H1 (cell line): ENCODE measurements around the gene ZNF184. TPM values are rescaled to one million over a fixed set of nuclear protein-coding genes. Genes with fewer than 3 reads are reported as not detected.

Experiments used
- CTCF ChIA-PET: fragments of 300-600 bp; sonication (Branson Sonifier 250); formaldehyde crosslinking; loops from one replicate; lab custom pipeline; 2021; ENCODE audit not compliant: partially characterized antibody; lab: Charles Lee
- POLR2A ChIA-PET: fragments of 300-600 bp; sonication (Branson Sonifier 250); formaldehyde crosslinking; loops from one replicate; lab custom pipeline; 2021; ENCODE audit warnings: inconsistent platforms; ENCODE audit not compliant: partially characterized antibody; lab: Charles Lee
- DNase-seq, 2 experiments: peaks; one replicate each; pipeline versions ENCODE4 v3.0.0 to v3.0.0-alpha.2; 2010 to 2022; ENCODE audit warnings: low spot score in 2 of 2, low read depth in 1 of 2, mixed read lengths in 1 of 2
- FAIRE-seq: peaks from 2 replicates; lab custom pipeline; 2011; peaks lifted over from hg19 to GRCh38; lab: Jason Lieb, UNC
- H2AFZ ChIP-seq: 2 replicates; pipeline ENCODE4 v1.8.1; 2012; ENCODE audit warnings: low read length, inconsistent platforms
- H2AK5ac ChIP-seq: 2 replicates; pipeline ENCODE4 v1.6.1; 2013; ENCODE audit warnings: low read depth, low read length
- H2BK120ac ChIP-seq: replicated peaks from 2 replicates; pipeline ENCODE3; 2013; ENCODE audit warnings: low read depth, low read length, inconsistent platforms
- H2BK12ac ChIP-seq: 2 replicates; pipeline ENCODE4 v1.6.1; 2013; ENCODE audit warnings: low read depth, low read length
- H2BK15ac ChIP-seq: 2 replicates; pipeline ENCODE4 v1.6.1; 2013; ENCODE audit warnings: low read length
- H2BK20ac ChIP-seq: 2 replicates; pipeline ENCODE4 v1.6.1; 2013; ENCODE audit warnings: low read length
- H2BK5ac ChIP-seq: 2 replicates; pipeline ENCODE4 v1.6.1; 2013; ENCODE audit warnings: low read depth, low read length
- H3K14ac ChIP-seq: 2 replicates; pipeline ENCODE4 v1.6.1; 2013; ENCODE audit warnings: inconsistent platforms; ENCODE audit not compliant: insufficient read length
- H3K18ac ChIP-seq: 2 replicates; pipeline ENCODE4 v1.6.1; 2013; ENCODE audit warnings: low read length; ENCODE audit errors: extremely low read depth
- H3K23ac ChIP-seq: 2 replicates; pipeline ENCODE4 v1.6.1; 2013; ENCODE audit warnings: inconsistent platforms; ENCODE audit not compliant: insufficient read length
- H3K23me2 ChIP-seq: 2 replicates; pipeline ENCODE4 v1.6.1; 2013; ENCODE audit warnings: low read depth, low read length
- H3K27ac ChIP-seq: 2 replicates; pipeline ENCODE4 v1.6.1; 2011; ENCODE audit warnings: low read depth, low read length, inconsistent platforms
- H3K27me3 ChIP-seq, 4 experiments: replicated peaks in 1 of 4; 1 replicate in 1 of 4; 2 replicates in 3 of 4; pipeline versions ENCODE4 v1.6.1 to v1.8.1; 2011 to 2013; ENCODE audit warnings: low read length in 3 of 4, mild to moderate bottlenecking in 3 of 4, inconsistent platforms in 2 of 4, mixed read lengths in 2 of 4, moderate library complexity in 1 of 4; ENCODE audit not compliant: control insufficient read depth in 3 of 4, insufficient read depth in 3 of 4; ENCODE audit errors: extremely low read depth in 1 of 4
- H3K36me3 ChIP-seq, 4 experiments: 2 replicates each; pipeline versions ENCODE4 v1.6.1 to v1.8.1; 2011 to 2013; ENCODE audit warnings: mild to moderate bottlenecking in 4 of 4, low read length in 3 of 4, moderate library complexity in 2 of 4, control low read depth in 1 of 4, inconsistent platforms in 1 of 4; ENCODE audit not compliant: insufficient read depth in 4 of 4, control insufficient read depth in 2 of 4
- H3K4ac ChIP-seq: replicated peaks from 2 replicates; pipeline ENCODE3; 2013; ENCODE audit warnings: low read length, low read depth, mixed read lengths, inconsistent platforms; ENCODE audit not compliant: insufficient read length
- H3K4me1 ChIP-seq, 4 experiments: replicated peaks in 1 of 4; 1 replicate in 1 of 4; 2 replicates in 3 of 4; pipeline versions ENCODE4 v1.6.1 to v1.8.1; 2011 to 2013; ENCODE audit warnings: low read length in 3 of 4, inconsistent platforms in 2 of 4, mixed read lengths in 1 of 4; ENCODE audit not compliant: insufficient read depth in 4 of 4, control insufficient read depth in 3 of 4
- H3K4me2 ChIP-seq, 2 experiments: 2 replicates each; pipeline versions ENCODE4 v1.6.1 to v1.8.1; 2011 to 2013; ENCODE audit warnings: low read depth in 2 of 2, low read length in 2 of 2, control low read depth in 1 of 2, inconsistent platforms in 1 of 2, mild to moderate bottlenecking in 1 of 2; ENCODE audit not compliant: insufficient read depth in 1 of 2
- H3K4me3 ChIP-seq, 4 experiments: fragments of 200-600, 300-600 bp in 1 of 4; sonication (generic), shearing (Covaris generic), sonication (Bioruptor Twin) in 1 of 4; 2 replicates each; pipeline versions ENCODE4 v1.5.1 to v1.8.1; 2011 to 2016; ENCODE audit warnings: low read length in 4 of 4, low read depth in 3 of 4, control low read depth in 2 of 4, inconsistent platforms in 2 of 4, mild to moderate bottlenecking in 2 of 4, mixed read lengths in 1 of 4, moderate library complexity in 1 of 4; ENCODE audit not compliant: insufficient read depth in 2 of 4; ENCODE audit errors: extremely low read depth in 1 of 4
- H3K56ac ChIP-seq: replicated peaks from 2 replicates; pipeline ENCODE3; 2013; ENCODE audit warnings: low read depth, mild to moderate bottlenecking, mixed read lengths, low read length, inconsistent platforms; ENCODE audit not compliant: insufficient read length
- H3K79me1 ChIP-seq: 2 replicates; pipeline ENCODE4 v1.6.1; 2013; ENCODE audit warnings: low read depth, low read length, control low read depth
- H3K79me2 ChIP-seq, 2 experiments: 2 replicates each; pipeline versions ENCODE4 v1.6.1 to v1.8.1; 2012 to 2013; ENCODE audit warnings: low read length in 2 of 2, mild to moderate bottlenecking in 2 of 2, inconsistent platforms in 1 of 2; ENCODE audit not compliant: insufficient read depth in 2 of 2, control insufficient read depth in 1 of 2
- H3K9ac ChIP-seq, 4 experiments: replicated peaks in 1 of 4; 1 replicate in 1 of 4; 2 replicates in 3 of 4; pipeline versions ENCODE4 v1.6.1 to v1.8.1; 2011 to 2013; ENCODE audit warnings: low read depth in 3 of 4, low read length in 3 of 4, control low read depth in 2 of 4, mild to moderate bottlenecking in 2 of 4, moderate library complexity in 2 of 4, inconsistent platforms in 1 of 4; ENCODE audit errors: extremely low read depth in 1 of 4
- H3K9me3 ChIP-seq, 2 experiments: 2 replicates each; pipeline versions ENCODE4 v1.6.1 to v1.8.1; 2012 to 2013; ENCODE audit warnings: mild to moderate bottlenecking in 2 of 2, moderate library complexity in 2 of 2, control low read depth in 1 of 2, inconsistent platforms in 1 of 2, low read depth in 1 of 2, low read length in 1 of 2, mixed read lengths in 1 of 2; ENCODE audit not compliant: insufficient read depth in 2 of 2
- H4K20me1 ChIP-seq, 2 experiments: replicated peaks in 1 of 2; 2 replicates each; pipeline versions ENCODE3 to v1.8.1; 2011 to 2013; ENCODE audit warnings: inconsistent platforms in 2 of 2, low read length in 2 of 2, mild to moderate bottlenecking in 1 of 2; ENCODE audit not compliant: insufficient read depth in 2 of 2, control insufficient read depth in 1 of 2
- H4K5ac ChIP-seq: 2 replicates; pipeline ENCODE4 v1.6.1; 2013; ENCODE audit warnings: low read length, low read depth, mixed read lengths, inconsistent platforms; ENCODE audit not compliant: insufficient read length
- H4K8ac ChIP-seq: 2 replicates; pipeline ENCODE4 v1.8.0; 2013; ENCODE audit warnings: mild to moderate bottlenecking, moderate library complexity, low read length, inconsistent platforms; ENCODE audit not compliant: insufficient read depth; ENCODE audit errors: extremely low read depth
- H4K91ac ChIP-seq: replicated peaks from 2 replicates; pipeline ENCODE3; 2013; ENCODE audit warnings: low read length, mixed read lengths, inconsistent platforms; ENCODE audit not compliant: insufficient read length
- BCL11A ChIP-seq, 2 experiments: IDR thresholded peaks; one replicate each; pipeline ENCODE4 v1.6.1; 2011; ENCODE audit warnings: low read depth in 2 of 2, low read length in 2 of 2, mild to moderate bottlenecking in 2 of 2
- CBX8 ChIP-seq: fragments of 300-800, 300-1000 bp; sonication (generic); IDR thresholded peaks from 2 replicates; pipeline ENCODE4 v1.7.1; 2016; ENCODE audit warnings: low read depth, low read length, borderline replicate concordance
- GABPA ChIP-seq: IDR thresholded peaks from 2 replicates; pipeline ENCODE4 v1.6.1; 2011; ENCODE audit warnings: mild to moderate bottlenecking, low read length, moderate library complexity, borderline replicate concordance; ENCODE audit not compliant: insufficient read depth
- KDM5A ChIP-seq: fragments of 200-600 bp; IDR thresholded peaks from 2 replicates; pipeline ENCODE4 v1.7.1; 2012; ENCODE audit warnings: mild to moderate bottlenecking, low read length, inconsistent platforms, mixed read lengths
- RXRA ChIP-seq: IDR thresholded peaks from 2 replicates; pipeline ENCODE4 v1.6.1; 2011; ENCODE audit warnings: low read depth, mild to moderate bottlenecking, low read length, moderate library complexity; ENCODE audit not compliant: insufficient read depth
- SP4 ChIP-seq: IDR thresholded peaks from 2 replicates; pipeline ENCODE4 v1.6.1; 2012; ENCODE audit warnings: low read length, inconsistent platforms
- WGBS, 2 experiments: shearing (Covaris generic) in 1 of 2; methylation state at CpG; one replicate each; pipeline versions ENCODE4 v1.1.6 to v1.1.7; 2013 to 2015; ENCODE audit warnings: low lambda C conversion rate in 2 of 2, mixed read lengths in 2 of 2, inconsistent platforms in 1 of 2, low coverage in 1 of 2, missing lambda C conversion rate in 1 of 2; ENCODE audit not compliant: insufficient replicate concordance in 2 of 2, insufficient coverage in 1 of 2, insufficient read length in 1 of 2; ENCODE audit errors: extremely low coverage in 1 of 2, missing lambda C conversion rate in 1 of 2; 5-methylcytosine and 5-hydroxymethylcytosine counted together
- polyA plus RNA-seq, 7 experiments: library from polyadenylated mRNA; depleted of rRNA in 3 of 7; stranded (reverse) in 5 of 7; unstranded in 2 of 7; fragments of >200 nt in 5 of 7; fragments of 200-250 nt in 2 of 7; gene quantifications; 1 replicate in 5 of 7; 2 replicates in 1 of 7; 4 replicates in 1 of 7; pipeline versions ENCODE4 v1.2.1 to v1.2.3, GENCODE V29; 2011 to 2013; ENCODE audit warnings: missing spikeins in 2 of 7, mixed read lengths in 2 of 7
- total RNA-seq: library from RNA; stranded (reverse); fragmentation: NEBNext Ultra II Directional; extraction: Animal tissue kit (Norgen Biotek cat#: 25700); gene quantifications from 2 replicates; pipeline ENCODE4 v1.2.1, GENCODE V29; 2021

The ZNF184 gene
- total and polyA plus RNA-seq, 2 of the 8 experiments (the other 6 are each of a cell fraction or from before 2014, with no cell fraction given): 1.9 to 12.3 TPM

- Histone ChIP-seq H3K4ac (no peak overlapping the region), H3K9me3 (peaks cover 0 to 8% of the 10 kb centered on the region in 2 experiments; a peak in 2 of 4 replicates), H3K9ac (no peak overlapping the region), H3K4me1 (no peaks in the 10 kb centered on the region), H3K18ac (no peak overlapping the region), H3K27ac (no peak overlapping the region), H3K79me1 (no peaks in the 10 kb centered on the region), H3K79me2 (no peaks in the 10 kb centered on the region), H2BK12ac (no peak overlapping the region), H2AK5ac (no peak overlapping the region), H3K4me3 (no peak overlapping the region), H3K14ac (no peak overlapping the region), H2BK120ac (no peak overlapping the region), H3K23ac (no peak overlapping the region), H2BK15ac (no peak overlapping the region), H3K36me3 (no peaks in the 10 kb centered on the region), H3K27me3 (no peaks in the 10 kb centered on the region), H2BK5ac (no peak overlapping the region), H2AFZ (no peak overlapping the region), H2BK20ac (no peak overlapping the region), H4K91ac (no peak overlapping the region), H4K8ac (no peak overlapping the region), H3K56ac (no peak overlapping the region), H3K4me2 (no peak overlapping the region), H3K23me2 (no peaks in the 10 kb centered on the region), H4K20me1 (no peaks in the 10 kb centered on the region), H4K5ac (no peak overlapping the region)
- no peak for TF ChIP-seq BCL11A (IDR thresholded peaks at IDR 0.05; ENCODE audit: low read depth in 2 of 2, low read length in 2 of 2)
- TF ChIP-seq SP4: no peak
- no peak for TF ChIP-seq GABPA
- no peak for TF ChIP-seq RXRA
- TF ChIP-seq CBX8: no peak
- TF ChIP-seq KDM5A: no peak
- POLR2A ChIA-PET: no interaction called here
- FAIRE-seq (no peak), DNase-seq (no peak)
- WGBS, 2 experiments: 78% methylated on average over 4 of the region's 4 CpGs; no CpG with 5 or more reads in 1 of the 2 experiments
- CTCF ChIA-PET: no interaction called here
Measured at GRCh38 chr6:27439371-27439770, 33.5 kb downstream of the ZNF184 start.
